H1 (cell line): Measurements from ENCODE around the gene ARG2. TPM values are rescaled to one million over a fixed set of nuclear protein-coding genes. Genes with fewer than 3 reads are reported as not detected.

Source experiments
- CTCF ChIA-PET: fragments of 300-600 bp; sonication (Branson Sonifier 250); formaldehyde crosslinking; loops from one replicate; lab custom pipeline; 2021; ENCODE audit not compliant: partially characterized antibody; lab: Charles Lee
- POLR2A ChIA-PET: fragments of 300-600 bp; sonication (Branson Sonifier 250); formaldehyde crosslinking; loops from one replicate; lab custom pipeline; 2021; ENCODE audit warnings: inconsistent platforms; ENCODE audit not compliant: partially characterized antibody; lab: Charles Lee
- DNase-seq, 2 experiments: peaks; one replicate each; pipeline versions ENCODE4 v3.0.0 to v3.0.0-alpha.2; 2010 to 2022; ENCODE audit warnings: low spot score in 2 of 2, low read depth in 1 of 2, mixed read lengths in 1 of 2
- FAIRE-seq: peaks from 2 replicates; lab custom pipeline; 2011; peaks lifted over from hg19 to GRCh38; lab: Jason Lieb, UNC
- H2AFZ ChIP-seq: 2 replicates; pipeline ENCODE4 v1.8.1; 2012; ENCODE audit warnings: low read length, inconsistent platforms
- H2AK5ac ChIP-seq: 2 replicates; pipeline ENCODE4 v1.6.1; 2013; ENCODE audit warnings: low read depth, low read length
- H2BK120ac ChIP-seq: replicated peaks from 2 replicates; pipeline ENCODE3; 2013; ENCODE audit warnings: low read depth, low read length, inconsistent platforms
- H2BK12ac ChIP-seq: 2 replicates; pipeline ENCODE4 v1.6.1; 2013; ENCODE audit warnings: low read depth, low read length
- H2BK15ac ChIP-seq: 2 replicates; pipeline ENCODE4 v1.6.1; 2013; ENCODE audit warnings: low read length
- H2BK20ac ChIP-seq: 2 replicates; pipeline ENCODE4 v1.6.1; 2013; ENCODE audit warnings: low read length
- H2BK5ac ChIP-seq: 2 replicates; pipeline ENCODE4 v1.6.1; 2013; ENCODE audit warnings: low read depth, low read length
- H3K14ac ChIP-seq: 2 replicates; pipeline ENCODE4 v1.6.1; 2013; ENCODE audit warnings: inconsistent platforms; ENCODE audit not compliant: insufficient read length
- H3K18ac ChIP-seq: 2 replicates; pipeline ENCODE4 v1.6.1; 2013; ENCODE audit warnings: low read length; ENCODE audit errors: extremely low read depth
- H3K23ac ChIP-seq: 2 replicates; pipeline ENCODE4 v1.6.1; 2013; ENCODE audit warnings: inconsistent platforms; ENCODE audit not compliant: insufficient read length
- H3K23me2 ChIP-seq: 2 replicates; pipeline ENCODE4 v1.6.1; 2013; ENCODE audit warnings: low read depth, low read length
- H3K27ac ChIP-seq: 2 replicates; pipeline ENCODE4 v1.6.1; 2011; ENCODE audit warnings: low read depth, low read length, inconsistent platforms
- H3K27me3 ChIP-seq, 4 experiments: replicated peaks in 1 of 4; 1 replicate in 1 of 4; 2 replicates in 3 of 4; pipeline versions ENCODE4 v1.6.1 to v1.8.1; 2011 to 2013; ENCODE audit warnings: low read length in 3 of 4, mild to moderate bottlenecking in 3 of 4, inconsistent platforms in 2 of 4, mixed read lengths in 2 of 4, moderate library complexity in 1 of 4; ENCODE audit not compliant: control insufficient read depth in 3 of 4, insufficient read depth in 3 of 4; ENCODE audit errors: extremely low read depth in 1 of 4
- H3K36me3 ChIP-seq, 4 experiments: 2 replicates each; pipeline versions ENCODE4 v1.6.1 to v1.8.1; 2011 to 2013; ENCODE audit warnings: mild to moderate bottlenecking in 4 of 4, low read length in 3 of 4, moderate library complexity in 2 of 4, control low read depth in 1 of 4, inconsistent platforms in 1 of 4; ENCODE audit not compliant: insufficient read depth in 4 of 4, control insufficient read depth in 2 of 4
- H3K4ac ChIP-seq: replicated peaks from 2 replicates; pipeline ENCODE3; 2013; ENCODE audit warnings: low read length, low read depth, mixed read lengths, inconsistent platforms; ENCODE audit not compliant: insufficient read length
- H3K4me1 ChIP-seq, 4 experiments: replicated peaks in 1 of 4; 1 replicate in 1 of 4; 2 replicates in 3 of 4; pipeline versions ENCODE4 v1.6.1 to v1.8.1; 2011 to 2013; ENCODE audit warnings: low read length in 3 of 4, inconsistent platforms in 2 of 4, mixed read lengths in 1 of 4; ENCODE audit not compliant: insufficient read depth in 4 of 4, control insufficient read depth in 3 of 4
- H3K4me2 ChIP-seq, 2 experiments: 2 replicates each; pipeline versions ENCODE4 v1.6.1 to v1.8.1; 2011 to 2013; ENCODE audit warnings: low read depth in 2 of 2, low read length in 2 of 2, control low read depth in 1 of 2, inconsistent platforms in 1 of 2, mild to moderate bottlenecking in 1 of 2; ENCODE audit not compliant: insufficient read depth in 1 of 2
- H3K4me3 ChIP-seq, 4 experiments: fragments of 200-600, 300-600 bp in 1 of 4; sonication (generic), shearing (Covaris generic), sonication (Bioruptor Twin) in 1 of 4; 2 replicates each; pipeline versions ENCODE4 v1.5.1 to v1.8.1; 2011 to 2016; ENCODE audit warnings: low read length in 4 of 4, low read depth in 3 of 4, control low read depth in 2 of 4, inconsistent platforms in 2 of 4, mild to moderate bottlenecking in 2 of 4, mixed read lengths in 1 of 4, moderate library complexity in 1 of 4; ENCODE audit not compliant: insufficient read depth in 2 of 4; ENCODE audit errors: extremely low read depth in 1 of 4
- H3K56ac ChIP-seq: replicated peaks from 2 replicates; pipeline ENCODE3; 2013; ENCODE audit warnings: low read depth, mild to moderate bottlenecking, mixed read lengths, low read length, inconsistent platforms; ENCODE audit not compliant: insufficient read length
- H3K79me1 ChIP-seq: 2 replicates; pipeline ENCODE4 v1.6.1; 2013; ENCODE audit warnings: low read depth, low read length, control low read depth
- H3K79me2 ChIP-seq, 2 experiments: 2 replicates each; pipeline versions ENCODE4 v1.6.1 to v1.8.1; 2012 to 2013; ENCODE audit warnings: low read length in 2 of 2, mild to moderate bottlenecking in 2 of 2, inconsistent platforms in 1 of 2; ENCODE audit not compliant: insufficient read depth in 2 of 2, control insufficient read depth in 1 of 2
- H3K9ac ChIP-seq, 4 experiments: replicated peaks in 1 of 4; 1 replicate in 1 of 4; 2 replicates in 3 of 4; pipeline versions ENCODE4 v1.6.1 to v1.8.1; 2011 to 2013; ENCODE audit warnings: low read depth in 3 of 4, low read length in 3 of 4, control low read depth in 2 of 4, mild to moderate bottlenecking in 2 of 4, moderate library complexity in 2 of 4, inconsistent platforms in 1 of 4; ENCODE audit errors: extremely low read depth in 1 of 4
- H3K9me3 ChIP-seq, 2 experiments: 2 replicates each; pipeline versions ENCODE4 v1.6.1 to v1.8.1; 2012 to 2013; ENCODE audit warnings: mild to moderate bottlenecking in 2 of 2, moderate library complexity in 2 of 2, control low read depth in 1 of 2, inconsistent platforms in 1 of 2, low read depth in 1 of 2, low read length in 1 of 2, mixed read lengths in 1 of 2; ENCODE audit not compliant: insufficient read depth in 2 of 2
- H4K20me1 ChIP-seq, 2 experiments: replicated peaks in 1 of 2; 2 replicates each; pipeline versions ENCODE3 to v1.8.1; 2011 to 2013; ENCODE audit warnings: inconsistent platforms in 2 of 2, low read length in 2 of 2, mild to moderate bottlenecking in 1 of 2; ENCODE audit not compliant: insufficient read depth in 2 of 2, control insufficient read depth in 1 of 2
- H4K5ac ChIP-seq: 2 replicates; pipeline ENCODE4 v1.6.1; 2013; ENCODE audit warnings: low read length, low read depth, mixed read lengths, inconsistent platforms; ENCODE audit not compliant: insufficient read length
- H4K8ac ChIP-seq: 2 replicates; pipeline ENCODE4 v1.8.0; 2013; ENCODE audit warnings: mild to moderate bottlenecking, moderate library complexity, low read length, inconsistent platforms; ENCODE audit not compliant: insufficient read depth; ENCODE audit errors: extremely low read depth
- H4K91ac ChIP-seq: replicated peaks from 2 replicates; pipeline ENCODE3; 2013; ENCODE audit warnings: low read length, mixed read lengths, inconsistent platforms; ENCODE audit not compliant: insufficient read length
- ASH2L ChIP-seq: fragments of 200-600, 300-600 bp; sonication (generic); IDR thresholded peaks from one replicate; pipeline ENCODE4 v1.7.1; 2017; ENCODE audit warnings: low read length
- CHD1 ChIP-seq: IDR thresholded peaks from 2 replicates; pipeline ENCODE4 v1.6.1; 2012; ENCODE audit warnings: low read depth, low read length, improper control_type of control experiment
- CTBP2 ChIP-seq: IDR thresholded peaks from 2 replicates; pipeline ENCODE4 v1.7.0; 2011; ENCODE audit warnings: borderline replicate concordance, mild to moderate bottlenecking, moderate library complexity, mixed read lengths, low read length; ENCODE audit not compliant: insufficient read depth, insufficient read length
- KDM1A ChIP-seq: fragments of 200-600, 300-600 bp; sonication (generic); IDR thresholded peaks from 2 replicates; pipeline ENCODE4 v1.7.1; 2016; ENCODE audit warnings: mild to moderate bottlenecking, low read length, borderline replicate concordance
- POLR2AphosphoS5 ChIP-seq: IDR thresholded peaks from 2 replicates; pipeline ENCODE4 v1.6.1; 2011; ENCODE audit warnings: low read depth, low read length
- RBBP5 ChIP-seq: IDR thresholded peaks from 2 replicates; pipeline ENCODE4 v1.7.1; 2012; ENCODE audit warnings: low read depth, mild to moderate bottlenecking, inconsistent platforms, low read length, moderate library complexity, borderline replicate concordance
- RFX5 ChIP-seq: IDR thresholded peaks from 2 replicates; pipeline ENCODE4 v1.6.1; 2011; ENCODE audit warnings: low read depth, low read length, improper control_type of control experiment, borderline replicate concordance
- SIRT6 ChIP-seq: IDR thresholded peaks from one replicate; pipeline ENCODE4 v1.7.1; 2012; ENCODE audit warnings: low read length, inconsistent platforms
- SIX5 ChIP-seq: IDR thresholded peaks from 2 replicates; pipeline ENCODE4 v1.6.1; 2011; ENCODE audit warnings: mild to moderate bottlenecking, low read depth, low read length
- WGBS, 2 experiments: shearing (Covaris generic) in 1 of 2; methylation state at CpG; one replicate each; pipeline versions ENCODE4 v1.1.6 to v1.1.7; 2013 to 2015; ENCODE audit warnings: low lambda C conversion rate in 2 of 2, mixed read lengths in 2 of 2, inconsistent platforms in 1 of 2, low coverage in 1 of 2, missing lambda C conversion rate in 1 of 2; ENCODE audit not compliant: insufficient replicate concordance in 2 of 2, insufficient coverage in 1 of 2, insufficient read length in 1 of 2; ENCODE audit errors: extremely low coverage in 1 of 2, missing lambda C conversion rate in 1 of 2; 5-methylcytosine and 5-hydroxymethylcytosine counted together
- polyA plus RNA-seq, 7 experiments: library from polyadenylated mRNA; depleted of rRNA in 3 of 7; stranded (reverse) in 5 of 7; unstranded in 2 of 7; fragments of >200 nt in 5 of 7; fragments of 200-250 nt in 2 of 7; gene quantifications; 1 replicate in 5 of 7; 2 replicates in 1 of 7; 4 replicates in 1 of 7; pipeline versions ENCODE4 v1.2.1 to v1.2.3, GENCODE V29; 2011 to 2013; ENCODE audit warnings: missing spikeins in 2 of 7, mixed read lengths in 2 of 7
- total RNA-seq: library from RNA; stranded (reverse); fragmentation: NEBNext Ultra II Directional; extraction: Animal tissue kit (Norgen Biotek cat#: 25700); gene quantifications from 2 replicates; pipeline ENCODE4 v1.2.1, GENCODE V29; 2021
- TF ChIP-seq, protein P1 (sequence below), 3 experiments: IDR thresholded peaks; 1 replicate in 2 of 3; 2 replicates in 1 of 3; pipeline versions ENCODE4 v1.5.1 to v1.6.1; 2011; ENCODE audit warnings: low read length in 3 of 3, mild to moderate bottlenecking in 3 of 3, inconsistent platforms in 2 of 3, low read depth in 1 of 3, moderate library complexity in 1 of 3; ENCODE audit not compliant: insufficient read depth in 1 of 3; ENCODE audit errors: control extremely low read depth in 1 of 3

The ARG2 gene
- total and polyA plus RNA-seq, 2 of the 8 experiments (the other 6 are each of a cell fraction or from before 2014, with no cell fraction given) = 49.9 to 59.1 TPM

DNA sequence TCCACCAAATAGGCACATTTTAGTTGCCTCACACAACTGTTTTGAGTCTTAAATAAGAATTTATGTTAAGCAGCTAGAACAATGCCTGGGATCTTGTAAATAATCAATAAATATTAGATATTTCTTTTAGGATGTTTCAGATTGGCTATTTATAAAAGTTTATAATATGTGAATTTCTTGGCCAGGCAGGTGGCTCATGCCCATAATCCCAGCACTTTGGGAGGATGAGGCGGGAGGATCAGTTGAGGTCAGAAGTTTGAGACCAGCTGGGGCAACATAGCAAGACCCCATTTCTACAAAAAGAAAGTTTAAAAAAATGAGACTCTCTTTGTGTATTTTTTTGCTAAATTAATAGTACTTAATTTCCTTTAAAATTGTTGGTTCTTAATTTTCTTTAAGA, 21.8 kb downstream of the ARG2 start:
- Histone ChIP-seq H3K4me3 (no peak overlapping the region), H3K27ac (no peak overlapping the region), H3K56ac (no peak overlapping the region), H2BK15ac (no peak overlapping the region), H2BK20ac (no peak overlapping the region), H3K4me1 (no peaks in the 10 kb centered on the region), H3K27me3 (no peaks in the 10 kb centered on the region), H2AFZ (no peak overlapping the region), H4K91ac (no peak overlapping the region), H3K79me2 (no peaks in the 10 kb centered on the region), H2AK5ac (no peak overlapping the region), H3K4me2 (no peak overlapping the region), H3K79me1 (no peaks in the 10 kb centered on the region), H3K23ac (no peak overlapping the region), H3K18ac (no peak overlapping the region), H4K5ac (no peak overlapping the region), H4K8ac (no peak overlapping the region), H3K36me3 (peaks cover 0 to 11% (median 8%) of the 10 kb centered on the region in 4 experiments; a peak in 6 of 8 replicates), H3K23me2 (no peaks in the 10 kb centered on the region), H3K9me3 (no peaks in the 10 kb centered on the region), H2BK5ac (no peak overlapping the region), H2BK120ac (no peak overlapping the region), H3K14ac (no peak overlapping the region), H2BK12ac (no peak overlapping the region), H3K4ac (no peak overlapping the region), H3K9ac (no peak overlapping the region), H4K20me1 (peaks cover 2% of the 10 kb centered on the region in 2 experiments)
- TF ChIP-seq POLR2AphosphoS5 = no peak
- TF ChIP-seq SIRT6 = no peak
- TF ChIP-seq ASH2L = no peak
- TF ChIP-seq SIX5 = no peak
- TF ChIP-seq KDM1A = no peak
- TF ChIP-seq RFX5 = no peak
- TF ChIP-seq CHD1 = no peak
- no peak for TF ChIP-seq RBBP5
- TF ChIP-seq, protein P1, sequence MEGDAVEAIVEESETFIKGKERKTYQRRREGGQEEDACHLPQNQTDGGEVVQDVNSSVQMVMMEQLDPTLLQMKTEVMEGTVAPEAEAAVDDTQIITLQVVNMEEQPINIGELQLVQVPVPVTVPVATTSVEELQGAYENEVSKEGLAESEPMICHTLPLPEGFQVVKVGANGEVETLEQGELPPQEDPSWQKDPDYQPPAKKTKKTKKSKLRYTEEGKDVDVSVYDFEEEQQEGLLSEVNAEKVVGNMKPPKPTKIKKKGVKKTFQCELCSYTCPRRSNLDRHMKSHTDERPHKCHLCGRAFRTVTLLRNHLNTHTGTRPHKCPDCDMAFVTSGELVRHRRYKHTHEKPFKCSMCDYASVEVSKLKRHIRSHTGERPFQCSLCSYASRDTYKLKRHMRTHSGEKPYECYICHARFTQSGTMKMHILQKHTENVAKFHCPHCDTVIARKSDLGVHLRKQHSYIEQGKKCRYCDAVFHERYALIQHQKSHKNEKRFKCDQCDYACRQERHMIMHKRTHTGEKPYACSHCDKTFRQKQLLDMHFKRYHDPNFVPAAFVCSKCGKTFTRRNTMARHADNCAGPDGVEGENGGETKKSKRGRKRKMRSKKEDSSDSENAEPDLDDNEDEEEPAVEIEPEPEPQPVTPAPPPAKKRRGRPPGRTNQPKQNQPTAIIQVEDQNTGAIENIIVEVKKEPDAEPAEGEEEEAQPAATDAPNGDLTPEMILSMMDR (IDR thresholded peaks at IDR 0.05; ENCODE audit: control extremely low read depth in 1 of 3, insufficient read depth in 1 of 3, low read depth in 1 of 3, low read length in 3 of 3) = no peak
- no peak for TF ChIP-seq CTBP2
- ChIA-PET POLR2A (interaction anchor here (1.0 to 2.5 kb wide), 2 partner anchors 21 to 34 kb away, joined by 4 to 6 read pairs; partner anchors contain the start of gene ARG2), CTCF (interaction anchor here (1.0 to 3.5 kb wide), 5 partner anchors 23 to 214 kb away, joined by 3 to 9 read pairs (median 4); no protein-coding TSS in a partner anchor)
- DNase-seq (no peak), FAIRE-seq (no peak)
- WGBS, 2 experiments = 90% methylated on average over 1 of the region's 1 CpG; no CpG with 5 or more reads in 1 of the 2 experiments
